ENCODE results near the gene ADAMTSL3.
"Not testable (repeated sequence)": the region's sequence is repeated elsewhere in the genome, so short reads cannot be mapped to it uniquely, and the experiment has no call there.

The ADAMTSL3 gene

DNA sequence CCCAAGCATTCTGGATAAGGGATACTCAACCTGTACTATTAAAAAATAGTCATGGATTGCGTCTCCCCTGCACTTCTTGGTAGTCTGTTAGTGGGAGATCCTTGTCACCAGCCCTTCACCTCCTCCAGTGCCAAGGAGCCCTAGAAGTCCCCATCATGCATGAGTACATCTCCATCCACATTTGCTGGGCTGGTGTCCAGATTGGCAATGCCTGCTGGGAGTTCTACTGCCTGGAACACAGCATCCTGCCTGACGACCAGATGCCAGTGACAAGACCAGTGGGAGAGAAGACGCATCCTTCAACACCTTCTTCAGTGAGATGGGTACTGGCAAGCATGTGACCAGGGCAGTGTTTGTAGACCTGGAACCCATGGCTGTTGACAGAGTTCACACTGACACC lies 85.7 kb downstream of the ADAMTSL3 start:
- in situ Hi-C loops (cut with HindIII; ENCODE audit: low sequenced_read_pairs), result no loop called here

DNA sequence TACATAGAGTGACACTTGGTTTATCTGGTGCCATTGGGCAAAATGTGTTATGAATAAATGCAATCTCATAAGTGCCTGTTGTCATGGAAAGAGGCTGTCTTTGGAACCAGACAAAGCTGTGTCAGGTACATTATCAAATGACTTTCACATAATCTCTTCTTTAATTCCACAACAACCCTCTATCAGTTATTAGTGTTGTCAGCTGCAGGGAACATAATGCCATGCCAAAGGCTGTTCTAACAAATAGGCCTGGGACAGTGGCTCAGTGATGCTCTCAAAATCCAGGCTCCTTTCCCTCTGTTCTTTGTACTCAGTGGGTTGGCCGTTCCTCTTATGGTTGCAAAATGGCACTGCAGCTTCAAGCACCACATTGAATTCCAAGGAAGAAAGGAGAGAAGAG lies 91.8 kb downstream of the ADAMTSL3 start:
- in situ Hi-C loops (cut with HindIII; ENCODE audit: low sequenced_read_pairs), result no loop called here

DNA sequence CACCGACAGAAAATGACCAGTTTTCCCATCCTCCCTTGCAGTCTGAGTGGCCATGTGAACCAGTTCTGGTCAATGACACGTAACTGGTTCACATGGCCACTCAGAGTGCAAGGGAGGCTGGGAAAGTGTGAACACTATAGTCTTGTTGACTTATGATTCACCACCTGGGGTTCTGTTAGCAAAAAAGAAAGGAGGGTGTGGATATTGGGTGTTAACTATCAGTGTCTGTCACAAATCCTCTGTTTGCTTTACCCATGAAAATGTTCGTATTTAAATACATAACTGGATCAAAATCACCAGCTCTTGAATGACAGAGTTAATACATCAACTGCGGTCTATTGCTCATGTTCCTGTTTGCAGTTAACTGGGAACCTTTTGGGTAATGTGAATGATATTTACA lies 92.3 kb downstream of the ADAMTSL3 start:
- in situ Hi-C loops (cut with HindIII; ENCODE audit: low sequenced_read_pairs), result no loop called here

GRCh38 chr15:83747050-83747717 lies 93.3 kb downstream of the ADAMTSL3 start:
- in situ Hi-C loops (cut with HindIII; ENCODE audit: low sequenced_read_pairs), result no loop called here

DNA sequence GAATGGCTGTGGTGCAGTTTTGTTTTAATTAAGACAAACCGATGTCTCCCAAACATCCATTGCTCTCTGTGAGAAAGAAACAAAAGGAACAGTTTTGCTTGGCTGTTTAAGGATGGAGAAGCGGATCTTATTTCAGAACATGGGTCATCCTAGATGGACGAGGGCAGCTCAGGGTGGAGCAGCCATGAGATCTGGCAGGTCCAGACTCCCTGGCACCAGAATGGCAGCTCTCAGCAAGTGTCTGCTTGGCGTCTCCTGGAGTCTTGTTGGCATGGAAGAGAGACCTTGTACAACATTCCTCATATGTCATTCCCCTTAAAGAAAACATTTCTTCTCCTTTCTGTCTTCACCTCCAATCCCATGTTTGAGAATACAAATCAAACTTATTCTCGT lies 93.8 kb downstream of the ADAMTSL3 start:
- in situ Hi-C loops (cut with HindIII; ENCODE audit: low sequenced_read_pairs), result no loop called here

GRCh38 chr15:83753872-83754493 lies 100.1 kb downstream of the ADAMTSL3 start:
- in situ Hi-C loops (cut with HindIII; ENCODE audit: low sequenced_read_pairs), result no loop called here

DNA sequence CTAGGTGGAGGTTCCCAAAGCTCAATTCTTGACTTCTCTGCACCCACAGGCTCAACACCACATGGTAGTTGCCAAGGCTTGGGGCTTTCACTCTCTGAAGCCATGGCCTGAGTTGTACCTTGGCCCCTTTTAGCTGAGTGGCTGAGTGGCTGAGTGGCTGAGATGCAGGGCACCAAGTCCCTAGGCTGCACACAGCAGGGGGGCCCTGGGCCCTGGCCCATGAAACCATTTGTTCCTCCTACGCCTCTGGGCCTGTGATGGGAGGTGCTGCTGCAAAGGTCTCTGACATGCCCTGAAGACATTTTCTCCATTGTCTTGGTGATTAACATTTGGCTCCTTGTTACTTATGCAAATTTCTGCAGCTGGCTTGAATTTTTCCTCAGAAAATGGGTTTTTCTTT lies 103.4 kb downstream of the ADAMTSL3 start:
- in situ Hi-C loops (cut with HindIII; ENCODE audit: low sequenced_read_pairs), result not testable (repeated sequence)

GRCh38 chr15:83762367-83762766 lies 108.4 kb downstream of the ADAMTSL3 start:
- in situ Hi-C loops (cut with HindIII; ENCODE audit: low sequenced_read_pairs), result no loop called here

- in situ Hi-C loops (cut with HindIII; ENCODE audit: low sequenced_read_pairs), result no loop called here
Observed at GRCh38 chr15:83764201-83764838, 110.4 kb downstream of the ADAMTSL3 start.

DNA sequence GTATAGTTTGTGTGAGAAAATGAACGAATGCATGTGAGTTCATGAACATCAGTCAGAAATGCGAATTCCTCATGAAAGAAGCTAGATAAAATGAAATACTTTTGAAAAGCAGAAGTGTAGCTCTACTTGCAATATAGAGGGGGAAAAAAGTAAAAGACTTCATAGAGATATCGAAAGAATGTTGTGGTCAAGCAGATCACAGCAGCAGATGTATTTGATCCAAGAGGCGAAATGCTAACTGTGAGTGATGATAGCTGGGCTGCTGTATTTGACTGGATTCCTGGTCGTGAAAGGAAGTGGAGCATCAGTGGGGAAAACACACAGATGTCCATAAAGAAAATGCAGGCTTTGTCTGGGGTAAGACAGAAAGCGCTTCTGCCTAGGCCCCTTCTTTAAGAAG lies 112.4 kb downstream of the ADAMTSL3 start:
- in situ Hi-C loops (cut with HindIII; ENCODE audit: low sequenced_read_pairs), result no loop called here

- in situ Hi-C loops (cut with HindIII; ENCODE audit: low sequenced_read_pairs), result no loop called here
Observed at GRCh38 chr15:83767741-83768140, 113.8 kb downstream of the ADAMTSL3 start.

- in situ Hi-C loops (cut with HindIII; ENCODE audit: low sequenced_read_pairs), result no loop called here
Observed at GRCh38 chr15:83769411-83769999, 115.6 kb downstream of the ADAMTSL3 start.

DNA sequence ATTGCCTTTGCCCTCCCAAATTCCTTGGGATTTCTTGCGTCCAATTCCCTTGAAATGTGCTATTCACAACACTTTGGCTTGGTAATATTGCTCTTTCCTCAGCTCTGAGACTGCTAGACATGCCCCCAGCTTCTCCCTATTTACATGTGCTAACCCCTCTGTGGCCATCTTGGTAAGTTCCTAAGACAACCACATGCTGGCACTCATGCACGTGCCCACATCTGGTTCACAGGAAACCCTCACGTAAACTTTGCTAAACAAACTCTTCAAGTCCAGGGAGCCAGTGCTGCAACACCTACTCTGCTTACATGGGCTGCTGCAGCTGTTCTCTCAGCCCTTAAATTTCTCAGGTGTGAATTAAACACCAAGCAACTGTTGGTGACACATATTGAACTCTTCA lies 121.8 kb downstream of the ADAMTSL3 start:
- in situ Hi-C loops (cut with HindIII; ENCODE audit: low sequenced_read_pairs), result no loop called here

DNA sequence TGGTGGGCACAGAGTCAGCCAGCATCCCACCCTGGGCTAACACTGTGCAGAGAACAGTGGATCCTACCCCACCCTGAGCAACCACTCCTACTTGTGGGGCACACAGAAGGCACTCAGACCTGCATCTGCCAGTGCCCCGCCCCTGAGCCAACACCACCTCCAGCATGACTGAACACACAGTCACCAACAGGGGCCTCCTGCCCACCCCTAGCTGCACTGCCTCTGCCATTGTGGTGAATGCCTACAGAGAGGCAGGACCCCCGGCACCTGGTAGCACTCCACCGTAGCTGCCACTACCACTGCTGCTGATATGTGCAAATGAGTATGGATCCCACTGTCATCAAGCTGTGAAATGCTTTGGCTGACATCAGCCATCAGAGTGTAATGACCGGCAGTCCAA lies 123.1 kb downstream of the ADAMTSL3 start:
- in situ Hi-C loops (cut with HindIII; ENCODE audit: low sequenced_read_pairs), result no loop called here

DNA sequence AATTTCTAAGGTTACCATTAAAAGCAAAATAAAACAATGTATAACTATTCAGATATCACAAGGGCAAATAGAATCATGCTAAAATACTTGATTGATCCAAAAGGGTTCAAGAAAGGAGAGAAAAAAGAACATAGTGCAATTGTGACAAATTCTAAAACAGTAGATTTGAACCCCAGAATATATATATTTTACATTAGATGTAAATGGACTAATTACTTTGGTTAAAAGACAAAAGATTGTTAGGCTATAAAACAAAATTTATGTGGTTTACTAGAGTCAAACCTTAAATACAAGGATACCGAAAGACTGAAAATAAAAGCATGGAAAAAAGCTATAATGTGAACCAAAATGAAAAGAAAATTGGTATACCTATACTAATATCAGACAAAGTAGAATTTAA lies 129.3 kb downstream of the ADAMTSL3 start:
- in situ Hi-C loops (cut with HindIII; ENCODE audit: low sequenced_read_pairs), result no loop called here

- in situ Hi-C loops (cut with HindIII; ENCODE audit: low sequenced_read_pairs), result no loop called here
Observed at GRCh38 chr15:83784975-83785374, 131.1 kb downstream of the ADAMTSL3 start.

DNA sequence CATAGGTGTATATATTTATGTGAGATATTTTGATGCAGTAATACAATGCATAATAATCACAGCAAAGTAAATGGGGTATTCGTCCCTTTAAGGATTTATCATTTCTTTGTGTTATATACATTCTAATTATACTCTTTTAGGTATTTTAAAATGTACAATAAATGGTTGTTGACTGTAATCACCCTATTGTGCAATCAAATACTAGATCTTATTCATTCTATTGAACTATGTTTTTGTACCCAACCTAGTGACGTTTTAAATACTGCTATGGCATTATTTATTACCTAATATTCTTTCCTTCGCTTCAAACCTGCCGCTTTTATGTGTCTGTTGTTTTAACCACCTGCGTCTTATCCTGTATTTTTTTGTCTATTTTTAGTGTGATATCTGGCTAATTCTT lies 132.4 kb downstream of the ADAMTSL3 start:
- in situ Hi-C loops (cut with HindIII; ENCODE audit: low sequenced_read_pairs), result no loop called here

DNA sequence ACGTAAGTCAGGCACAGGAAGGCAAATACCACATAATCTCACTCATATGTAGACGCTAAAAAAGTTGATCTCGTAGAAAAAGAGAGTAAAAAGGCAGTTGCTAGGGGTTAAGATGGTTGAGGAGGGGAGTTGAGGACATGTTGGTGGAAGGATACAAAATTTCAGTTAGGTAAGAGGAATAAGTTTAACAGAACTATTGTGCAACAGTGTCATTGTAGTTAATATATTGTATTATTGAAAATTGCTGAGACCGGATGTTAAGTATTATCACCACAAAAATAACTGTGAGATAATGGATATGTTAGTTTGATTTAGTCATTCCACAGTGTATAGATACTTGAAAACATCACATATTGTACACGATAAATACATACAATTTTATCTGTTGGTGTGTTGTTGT lies 139.1 kb downstream of the ADAMTSL3 start:
- in situ Hi-C loops (cut with HindIII; ENCODE audit: low sequenced_read_pairs), result no loop called here

- in situ Hi-C loops (cut with HindIII; ENCODE audit: low sequenced_read_pairs), result no loop called here
Observed at GRCh38 chr15:83794209-83794608, 140.3 kb downstream of the ADAMTSL3 start.

- in situ Hi-C loops (cut with HindIII; ENCODE audit: low sequenced_read_pairs), result no loop called here
Observed at GRCh38 chr15:83809345-83809744, 155.4 kb downstream of the ADAMTSL3 start.

GRCh38 chr15:83810110-83810509 lies 156.2 kb downstream of the ADAMTSL3 start:
- in situ Hi-C loops (cut with HindIII; ENCODE audit: low sequenced_read_pairs), result no loop called here

- in situ Hi-C loops (cut with HindIII; ENCODE audit: low sequenced_read_pairs), result no loop called here
Observed at GRCh38 chr15:83813682-83814081, 159.8 kb downstream of the ADAMTSL3 start.
